SIG-M5 treated with dmso at 0.1 percent for 504 hours (cell line): ENCODE results near the gene GALNT18.

Source experiments
- DNase-seq: peaks from one replicate; lab custom pipeline; 2025; ENCODE audit not compliant: unreplicated experiment; lab: John Stamatoyannopoulos, UW

Gene GALNT18

GRCh38 chr11:11568651-11569229 is 53.1 kb downstream of the GALNT18 start:
- no peak for DNase-seq

GRCh38 chr11:11567936-11568650 is 53.7 kb downstream of the GALNT18 start:
- DNase-seq, result no peak

GRCh38 chr11:11565636-11566035 is 56.2 kb downstream of the GALNT18 start:
- DNase-seq, result no peak

GRCh38 chr11:11563200-11563975 is 58.4 kb downstream of the GALNT18 start:
- DNase-seq, result no peak

GRCh38 chr11:11561991-11562390 is 59.8 kb downstream of the GALNT18 start:
- DNase-seq, result no peak

GRCh38 chr11:11558826-11559225 is 63.0 kb downstream of the GALNT18 start:
- DNase-seq, result no peak

GRCh38 chr11:11558396-11558795 is 63.4 kb downstream of the GALNT18 start:
- no peak for DNase-seq

- no peak for DNase-seq
Observed at GRCh38 chr11:11555208-11555607, 66.6 kb downstream of the GALNT18 start.

- no peak for DNase-seq
Observed at GRCh38 chr11:11553573-11553972, 68.2 kb downstream of the GALNT18 start.

- no peak for DNase-seq
Observed at GRCh38 chr11:11552529-11553087, 69.2 kb downstream of the GALNT18 start.

GRCh38 chr11:11550534-11550933 is 71.3 kb downstream of the GALNT18 start:
- no peak for DNase-seq

- DNase-seq, result no peak
Observed at GRCh38 chr11:11545285-11546275, 76.2 kb downstream of the GALNT18 start.

- no peak for DNase-seq
Observed at GRCh38 chr11:11543656-11544055, 78.1 kb downstream of the GALNT18 start.

- DNase-seq, result no peak
Observed at GRCh38 chr11:11540157-11540556, 81.6 kb downstream of the GALNT18 start.

- no peak for DNase-seq
Observed at GRCh38 chr11:11538277-11538960, 83.4 kb downstream of the GALNT18 start.

GRCh38 chr11:11537871-11538270 is 83.9 kb downstream of the GALNT18 start:
- DNase-seq, result no peak

GRCh38 chr11:11537372-11537771 is 84.4 kb downstream of the GALNT18 start:
- no peak for DNase-seq

GRCh38 chr11:11536650-11537049 is 85.2 kb downstream of the GALNT18 start:
- DNase-seq, result no peak

- no peak for DNase-seq
Observed at GRCh38 chr11:11535611-11536010, 86.2 kb downstream of the GALNT18 start.

GRCh38 chr11:11534981-11535380 is 86.8 kb downstream of the GALNT18 start:
- no peak for DNase-seq
